WTC11 (cell line): Measurements from ENCODE around the gene TMEM169. TPM values are rescaled to one million over a fixed set of nuclear protein-coding genes. Genes with fewer than 3 reads are reported as not detected.
"Not testable (repeated sequence)": the region's sequence is repeated elsewhere in the genome, so short reads cannot be mapped to it uniquely, and the experiment has no call there.

Experiments
- ATAC-seq: fragments of 200-7000 bp; cut with Tn5 transposase; 2 replicates; pipeline ENCODE4 v1.10.0; 2021; ENCODE audit warnings: mild to moderate bottlenecking, moderate library complexity
- CTCF ChIA-PET: fragments of 300-600 bp; sonication (Branson Sonifier 250); formaldehyde crosslinking; loops from one replicate; lab custom pipeline; 2021; ENCODE audit warnings: antibody characterized with exemption; lab: Charles Lee
- POLR2A ChIA-PET: fragments of 350-600 bp; sonication (Branson Sonifier 250); formaldehyde crosslinking; loops from one replicate; lab custom pipeline; 2021; ENCODE audit warnings: antibody characterized with exemption; lab: Charles Lee
- DNase-seq: peaks from one replicate; pipeline ENCODE4 v3.0.0; 2021; ENCODE audit warnings: low spot score
- H3K27ac Mint-ChIP-seq: 2 replicates; pipeline ENCODE4 v1.8.0; 2021; ENCODE audit warnings: mixed read lengths
- H3K27me3 Mint-ChIP-seq: 2 replicates; pipeline ENCODE4 v1.8.0; 2021; ENCODE audit warnings: low read depth, mild to moderate bottlenecking, moderate library complexity, mixed read lengths
- H3K36me3 Mint-ChIP-seq: 2 replicates; pipeline ENCODE4 v1.8.0; 2021; ENCODE audit warnings: mixed read lengths
- H3K4me1 Mint-ChIP-seq: 2 replicates; pipeline ENCODE4 v1.8.0; 2022; ENCODE audit warnings: mixed read lengths
- H3K4me3 Mint-ChIP-seq: 2 replicates; pipeline ENCODE4 v1.8.0; 2021; ENCODE audit warnings: mild to moderate bottlenecking, moderate library complexity, mixed read lengths
- H3K9me3 Mint-ChIP-seq: 2 replicates; pipeline ENCODE4 v1.8.0; 2021; ENCODE audit warnings: mixed read lengths
- GABPB1 ChIP-seq: sonication (generic); formaldehyde crosslinking; IDR thresholded peaks from 2 replicates; pipeline ENCODE4 v1.8.1; 2023; ENCODE audit warnings: mild to moderate bottlenecking, missing genetic modification reagents
- GTF2I ChIP-seq: fragments of 250-450 bp; sonication (Bioruptor Pico); conservative IDR thresholded peaks from 2 replicates; pipeline ENCODE4 v1.4.0; 2021; ENCODE audit warnings: mild to moderate bottlenecking
- JUN ChIP-seq: sonication (generic); formaldehyde crosslinking; IDR thresholded peaks from 2 replicates; pipeline ENCODE4 v1.8.0; 2023; ENCODE audit warnings: mild to moderate bottlenecking, missing genetic modification reagents
- NFATC4 ChIP-seq: fragments of 250-450 bp; sonication (Bioruptor Pico); IDR thresholded peaks from 2 replicates; pipeline ENCODE4 v1.9.0; 2021; ENCODE audit warnings: mild to moderate bottlenecking
- NR3C1 ChIP-seq: sonication (generic); formaldehyde crosslinking; conservative IDR thresholded peaks from 2 replicates; pipeline ENCODE4 v1.8.1; 2023; ENCODE audit warnings: low read depth, mild to moderate bottlenecking, missing genetic modification reagents
- SOX15 ChIP-seq: fragments of 250-450 bp; sonication (Bioruptor Pico); IDR thresholded peaks from 2 replicates; pipeline ENCODE4 v1.9.0; 2021; ENCODE audit warnings: mild to moderate bottlenecking
- SP1 ChIP-seq: sonication (generic); formaldehyde crosslinking; conservative IDR thresholded peaks from 2 replicates; pipeline ENCODE4 v1.8.1; 2022; ENCODE audit warnings: missing genetic modification reagents
- TCF7 ChIP-seq: sonication (generic); formaldehyde crosslinking; IDR thresholded peaks from 2 replicates; pipeline ENCODE4 v1.8.0; 2022; ENCODE audit warnings: mild to moderate bottlenecking, low read depth, missing genetic modification reagents, moderate library complexity
- TEAD4 ChIP-seq: sonication (generic); formaldehyde crosslinking; IDR thresholded peaks from 2 replicates; pipeline ENCODE4 v1.8.0; 2022; ENCODE audit warnings: mild to moderate bottlenecking, missing genetic modification reagents
- TP53 ChIP-seq: sonication (generic); formaldehyde crosslinking; IDR thresholded peaks from 2 replicates; pipeline ENCODE4 v1.8.1; 2023; ENCODE audit warnings: mild to moderate bottlenecking, missing genetic modification reagents
- ZBTB21 ChIP-seq: sonication (generic); formaldehyde crosslinking; IDR thresholded peaks from 2 replicates; pipeline ENCODE4 v1.8.1; 2023; ENCODE audit warnings: mild to moderate bottlenecking, missing genetic modification reagents, borderline replicate concordance
- ZNF121 ChIP-seq: sonication (generic); formaldehyde crosslinking; IDR thresholded peaks from 2 replicates; pipeline ENCODE4 v1.8.0; 2023; ENCODE audit warnings: missing genetic modification reagents
- ZNF317 ChIP-seq: sonication (generic); formaldehyde crosslinking; IDR thresholded peaks from 2 replicates; pipeline ENCODE4 v1.8.1; 2023; ENCODE audit warnings: low read depth, mild to moderate bottlenecking, moderate library complexity, missing genetic modification reagents, borderline replicate concordance
- ZNF416 ChIP-seq: fragments of 250-450 bp; sonication (Bioruptor Pico); IDR thresholded peaks from 2 replicates; pipeline ENCODE4 v1.9.0; 2021; ENCODE audit warnings: mild to moderate bottlenecking, inconsistent platforms
- total RNA-seq: library from RNA; stranded (reverse); gene quantifications from 3 replicates; pipeline ENCODE4 v1.2.3, GENCODE V29; 2021
- TF ChIP-seq, protein P1 (sequence below): fragments of 250-450 bp; sonication (Bioruptor Pico); IDR thresholded peaks from 2 replicates; pipeline ENCODE4 v1.9.0; 2021; ENCODE audit warnings: mild to moderate bottlenecking, borderline replicate concordance
- TF ChIP-seq, protein P2 (sequence below): sonication (generic); formaldehyde crosslinking; IDR thresholded peaks from 2 replicates; pipeline ENCODE4 v1.8.1; 2023; ENCODE audit warnings: mild to moderate bottlenecking, missing genetic modification reagents, moderate library complexity

Gene TMEM169
- total RNA-seq, 1 experiment from 2014 or later: 1.8 TPM

DNA sequence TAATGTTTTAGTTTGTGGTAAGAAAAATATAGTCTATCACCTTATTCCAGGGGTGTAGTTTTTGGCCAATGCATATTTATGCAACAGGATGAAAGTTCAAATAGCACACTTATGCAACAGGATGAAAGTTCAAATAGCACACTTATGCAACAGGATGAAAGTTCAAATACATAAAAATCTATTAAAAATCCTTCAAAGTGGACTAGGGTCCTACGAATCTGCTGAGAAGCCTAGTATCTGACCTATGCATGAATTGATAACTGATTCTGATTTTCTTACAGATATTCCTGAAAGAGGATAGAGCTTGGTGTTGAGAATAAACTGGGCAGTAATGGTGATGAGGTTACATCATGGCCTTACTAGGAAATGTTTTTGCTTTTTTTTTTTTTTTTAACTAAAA lies 2.9 kb upstream of the TMEM169 start:
- ATAC-seq (no peak), DNase-seq (no peak)
- peaks cover 28% of the 10 kb centered on the region for H3K4me1 Mint-ChIP-seq
- CTCF ChIA-PET: interaction anchor here (1.0 kb wide), 1 partner anchor 36 kb away, joined by 3 read pairs; no protein-coding TSS in a partner anchor
- H3K27ac Mint-ChIP-seq: no peak overlapping the region
- H3K9me3 Mint-ChIP-seq: no peaks in the 10 kb centered on the region
- no peak for TF ChIP-seq TCF7 (CRISPR knock-in tag)
- TF ChIP-seq GABPB1 (CRISPR knock-in tag): peak; percentile 98
- TF ChIP-seq, all 79 proteins: peak for 1
- no peaks in the 10 kb centered on the region for H3K27me3 Mint-ChIP-seq
- H3K4me3 Mint-ChIP-seq: no peak overlapping the region
- POLR2A ChIA-PET: no interaction called here
- no peaks in the 10 kb centered on the region for H3K36me3 Mint-ChIP-seq

DNA sequence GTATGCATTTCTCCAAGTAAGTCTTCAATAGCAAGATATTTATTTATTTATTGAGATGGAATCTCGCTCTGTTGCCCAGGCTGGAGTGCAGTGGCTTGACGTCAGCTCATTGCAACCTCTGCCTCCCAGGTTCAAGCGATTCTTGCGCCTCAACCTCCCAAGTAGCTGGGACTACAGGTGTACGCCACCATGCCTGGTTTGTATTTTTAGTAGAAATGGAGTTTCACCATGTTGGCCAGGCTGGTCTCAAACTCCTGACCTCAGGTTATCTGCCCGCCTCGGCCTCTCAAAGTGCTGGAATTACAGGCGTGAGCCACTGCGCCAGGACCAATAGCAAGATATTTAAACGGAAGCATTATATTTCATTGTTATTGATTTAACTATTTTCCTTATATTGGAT lies 1.7 kb upstream of the TMEM169 start:
- CTCF ChIA-PET, H3K9me3 Mint-ChIP-seq, H3K36me3 Mint-ChIP-seq, H3K27ac Mint-ChIP-seq, DNase-seq, H3K27me3 Mint-ChIP-seq, POLR2A ChIA-PET, ATAC-seq: not testable (repeated sequence)
- Mint-ChIP-seq H3K4me3 (0 out of 2 replicates have a peak overlapping the region, but pooled peaks have one; percentile 16), H3K4me1 (peaks cover 39% of the 10 kb centered on the region)

DNA sequence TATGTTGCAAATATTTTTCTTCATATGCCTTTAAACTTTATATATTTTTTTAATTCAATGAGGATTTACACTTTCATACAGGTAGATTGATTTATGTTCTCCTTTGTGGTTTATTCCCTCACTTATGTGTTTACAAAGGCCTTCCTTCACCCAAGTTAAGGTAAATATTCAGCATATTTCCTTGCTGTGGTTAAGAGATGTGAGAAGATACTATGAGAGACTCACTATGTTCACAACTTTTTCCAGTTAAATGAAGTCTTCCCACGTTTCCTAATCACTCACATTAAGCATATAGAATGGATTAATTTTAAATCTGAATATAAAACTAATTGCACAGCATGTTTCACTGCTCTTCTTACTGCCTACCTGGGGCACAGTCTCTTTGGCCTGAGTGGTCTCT lies 707 bp upstream of the TMEM169 start:
- TF ChIP-seq TEAD4 (CRISPR knock-in tag) (no peak), GTF2I (CRISPR knock-in tag) (no peak), SOX15 (CRISPR knock-in tag) (no peak), ZNF121 (CRISPR knock-in tag) (no peak), ZBTB21 (CRISPR knock-in tag) (no peak), NFATC4 (CRISPR knock-in tag) (no peak), JUN (CRISPR knock-in tag) (no peak), SP1 (no peak), ZNF317 (no peak), NR3C1 (CRISPR knock-in tag) (no peak), ZNF416 (CRISPR knock-in tag) (no peak), TP53 (CRISPR knock-in tag) (no peak)
- TF ChIP-seq, protein P1, sequence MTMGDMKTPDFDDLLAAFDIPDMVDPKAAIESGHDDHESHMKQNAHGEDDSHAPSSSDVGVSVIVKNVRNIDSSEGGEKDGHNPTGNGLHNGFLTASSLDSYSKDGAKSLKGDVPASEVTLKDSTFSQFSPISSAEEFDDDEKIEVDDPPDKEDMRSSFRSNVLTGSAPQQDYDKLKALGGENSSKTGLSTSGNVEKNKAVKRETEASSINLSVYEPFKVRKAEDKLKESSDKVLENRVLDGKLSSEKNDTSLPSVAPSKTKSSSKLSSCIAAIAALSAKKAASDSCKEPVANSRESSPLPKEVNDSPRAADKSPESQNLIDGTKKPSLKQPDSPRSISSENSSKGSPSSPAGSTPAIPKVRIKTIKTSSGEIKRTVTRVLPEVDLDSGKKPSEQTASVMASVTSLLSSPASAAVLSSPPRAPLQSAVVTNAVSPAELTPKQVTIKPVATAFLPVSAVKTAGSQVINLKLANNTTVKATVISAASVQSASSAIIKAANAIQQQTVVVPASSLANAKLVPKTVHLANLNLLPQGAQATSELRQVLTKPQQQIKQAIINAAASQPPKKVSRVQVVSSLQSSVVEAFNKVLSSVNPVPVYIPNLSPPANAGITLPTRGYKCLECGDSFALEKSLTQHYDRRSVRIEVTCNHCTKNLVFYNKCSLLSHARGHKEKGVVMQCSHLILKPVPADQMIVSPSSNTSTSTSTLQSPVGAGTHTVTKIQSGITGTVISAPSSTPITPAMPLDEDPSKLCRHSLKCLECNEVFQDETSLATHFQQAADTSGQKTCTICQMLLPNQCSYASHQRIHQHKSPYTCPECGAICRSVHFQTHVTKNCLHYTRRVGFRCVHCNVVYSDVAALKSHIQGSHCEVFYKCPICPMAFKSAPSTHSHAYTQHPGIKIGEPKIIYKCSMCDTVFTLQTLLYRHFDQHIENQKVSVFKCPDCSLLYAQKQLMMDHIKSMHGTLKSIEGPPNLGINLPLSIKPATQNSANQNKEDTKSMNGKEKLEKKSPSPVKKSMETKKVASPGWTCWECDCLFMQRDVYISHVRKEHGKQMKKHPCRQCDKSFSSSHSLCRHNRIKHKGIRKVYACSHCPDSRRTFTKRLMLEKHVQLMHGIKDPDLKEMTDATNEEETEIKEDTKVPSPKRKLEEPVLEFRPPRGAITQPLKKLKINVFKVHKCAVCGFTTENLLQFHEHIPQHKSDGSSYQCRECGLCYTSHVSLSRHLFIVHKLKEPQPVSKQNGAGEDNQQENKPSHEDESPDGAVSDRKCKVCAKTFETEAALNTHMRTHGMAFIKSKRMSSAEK (CRISPR knock-in tag): no peak
- TF ChIP-seq, protein P2, sequence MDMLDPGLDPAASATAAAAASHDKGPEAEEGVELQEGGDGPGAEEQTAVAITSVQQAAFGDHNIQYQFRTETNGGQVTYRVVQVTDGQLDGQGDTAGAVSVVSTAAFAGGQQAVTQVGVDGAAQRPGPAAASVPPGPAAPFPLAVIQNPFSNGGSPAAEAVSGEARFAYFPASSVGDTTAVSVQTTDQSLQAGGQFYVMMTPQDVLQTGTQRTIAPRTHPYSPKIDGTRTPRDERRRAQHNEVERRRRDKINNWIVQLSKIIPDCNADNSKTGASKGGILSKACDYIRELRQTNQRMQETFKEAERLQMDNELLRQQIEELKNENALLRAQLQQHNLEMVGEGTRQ (CRISPR knock-in tag): no peak
- H3K27me3 Mint-ChIP-seq: no peaks in the 10 kb centered on the region
- ChIA-PET CTCF (interaction anchor here (1.0 to 2.6 kb wide), 6 partner anchors 17 to 58 kb away, joined by 5 to 26 read pairs (median 6); partner anchors contain the start of gene XRCC5), POLR2A (interaction anchor here (0.6 to 4.5 kb wide), 7 partner anchors 13 to 289 kb away, joined by 3 to 46 read pairs (median 4); partner anchors contain the start of gene XRCC5)
- H3K36me3 Mint-ChIP-seq: no peaks in the 10 kb centered on the region
- peak overlapping the region; percentile 93 for H3K27ac Mint-ChIP-seq
- ATAC-seq (no peak), DNase-seq (no peak)
- peaks cover 41% of the 10 kb centered on the region for H3K4me1 Mint-ChIP-seq
- peak overlapping the region; percentile 93 for H3K4me3 Mint-ChIP-seq
- no peaks in the 10 kb centered on the region for H3K9me3 Mint-ChIP-seq
